ENCODE measurements around the gene OAF.

The OAF gene

GRCh38 chr11:120207512-120207911 is 3.3 kb upstream of the OAF start:
- TF ChIP-seq FOXM1 (IDR thresholded peaks at IDR 0.05; ENCODE audit: borderline replicate concordance) (no peak), BHLHE40 (IDR thresholded peaks at IDR 0.05; ENCODE audit: borderline replicate concordance) (no peak), ELF4 (IDR thresholded peaks at IDR 0.05) (no peak), ARNT (IDR thresholded peaks at IDR 0.05) (no peak), ZNF384 (IDR thresholded peaks at IDR 0.05) (no peak), L3MBTL2 (conservative IDR thresholded peaks at IDR 0.05) (no peak), FOXA1 (IDR thresholded peaks at IDR 0.05) (no peak)
- TF ChIP-seq, protein P1, sequence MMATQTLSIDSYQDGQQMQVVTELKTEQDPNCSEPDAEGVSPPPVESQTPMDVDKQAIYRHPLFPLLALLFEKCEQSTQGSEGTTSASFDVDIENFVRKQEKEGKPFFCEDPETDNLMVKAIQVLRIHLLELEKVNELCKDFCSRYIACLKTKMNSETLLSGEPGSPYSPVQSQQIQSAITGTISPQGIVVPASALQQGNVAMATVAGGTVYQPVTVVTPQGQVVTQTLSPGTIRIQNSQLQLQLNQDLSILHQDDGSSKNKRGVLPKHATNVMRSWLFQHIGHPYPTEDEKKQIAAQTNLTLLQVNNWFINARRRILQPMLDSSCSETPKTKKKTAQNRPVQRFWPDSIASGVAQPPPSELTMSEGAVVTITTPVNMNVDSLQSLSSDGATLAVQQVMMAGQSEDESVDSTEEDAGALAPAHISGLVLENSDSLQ (IDR thresholded peaks at IDR 0.05) = no peak
- no peak for DNase-seq (ENCODE audit: extremely low spot score)
- CTCF ChIA-PET = interaction anchor here (0.6 to 1.5 kb wide), 2 partner anchors 18 to 26 kb away, joined by 3 read pairs; no protein-coding TSS in a partner anchor
- POLR2A ChIA-PET = interaction anchor here (1.2 kb wide), 1 partner anchor 11 kb away, joined by 5 read pairs; no protein-coding TSS in a partner anchor

DNA sequence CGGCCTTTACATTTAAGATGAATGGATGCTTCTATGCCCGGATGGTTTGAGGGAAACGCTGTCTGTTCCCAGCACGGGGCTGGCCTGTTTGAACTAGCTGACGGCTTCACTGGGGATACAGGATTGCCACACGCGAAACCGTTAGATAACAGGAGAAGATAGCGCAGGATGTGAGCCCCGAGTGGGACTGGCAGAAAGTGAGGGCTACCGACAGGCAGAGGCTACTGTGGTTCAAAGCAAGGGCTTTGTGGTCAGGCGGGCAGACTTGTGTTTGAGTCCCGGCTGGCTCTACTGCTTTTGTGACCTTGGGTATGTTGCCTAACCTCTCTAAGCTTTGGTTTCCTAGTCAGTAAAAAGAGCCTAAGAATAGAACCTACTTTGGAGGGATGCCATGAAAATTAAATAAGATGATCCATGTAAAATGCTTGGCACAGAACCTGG is 2.8 kb upstream of the OAF start:
- DNase-seq (ENCODE audit: extremely low spot score) = no peak
- POLR2A ChIA-PET = interaction anchor here (1.2 kb wide), 1 partner anchor 11 kb away, joined by 5 read pairs; no protein-coding TSS in a partner anchor
- TF ChIP-seq NFRKB (IDR thresholded peaks at IDR 0.05) (no peak), HDGF (IDR thresholded peaks at IDR 0.05; ENCODE audit: borderline replicate concordance) (no peak), LEF1 (IDR thresholded peaks at IDR 0.05; ENCODE audit: borderline replicate concordance) (no peak), ELF4 (IDR thresholded peaks at IDR 0.05) (no peak), FOXA1 (IDR thresholded peaks at IDR 0.05) (no peak), CTBP1 (IDR thresholded peaks at IDR 0.05; ENCODE audit: borderline replicate concordance) (no peak), SUZ12 (IDR thresholded peaks at IDR 0.05) (no peak), TARDBP (IDR thresholded peaks at IDR 0.05) (no peak), SP1 (IDR thresholded peaks at IDR 0.05) (no peak), FOXM1 (IDR thresholded peaks at IDR 0.05; ENCODE audit: borderline replicate concordance) (no peak)
- TF ChIP-seq, protein P1 (IDR thresholded peaks at IDR 0.05) = no peak
- CTCF ChIA-PET = interaction anchor here (0.6 to 1.5 kb wide), 2 partner anchors 17 to 26 kb away, joined by 3 read pairs; no protein-coding TSS in a partner anchor

DNA sequence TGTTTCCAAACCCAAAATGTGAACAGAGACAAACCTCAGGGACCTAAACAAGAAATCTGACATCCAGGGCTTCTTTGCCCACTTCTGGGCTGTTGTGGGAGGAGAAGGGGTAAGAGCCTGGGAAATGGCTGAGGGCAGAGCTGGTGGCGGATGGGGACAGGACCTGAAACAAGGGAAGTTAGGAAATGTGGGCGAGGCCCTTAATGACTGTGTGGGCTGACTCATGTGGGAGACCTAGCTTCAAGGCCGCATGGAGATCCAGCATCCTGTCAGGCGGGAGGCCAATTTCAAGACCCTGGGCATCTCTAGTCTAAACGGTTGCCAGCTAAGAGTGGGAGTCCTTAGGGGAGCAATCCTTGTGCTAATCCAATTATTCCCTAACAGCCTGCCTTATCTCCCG is 2.1 kb upstream of the OAF start:
- TF ChIP-seq NFRKB (IDR thresholded peaks at IDR 0.05) = no peak
- TF ChIP-seq SUZ12 (IDR thresholded peaks at IDR 0.05) = no peak
- no peak for TF ChIP-seq L3MBTL2 (conservative IDR thresholded peaks at IDR 0.05)
- TF ChIP-seq, protein P1 (IDR thresholded peaks at IDR 0.05) = no peak
- no peak for TF ChIP-seq TARDBP (IDR thresholded peaks at IDR 0.05)
- TF ChIP-seq BHLHE40 (IDR thresholded peaks at IDR 0.05; ENCODE audit: borderline replicate concordance) = no peak
- no peak for TF ChIP-seq LEF1 (IDR thresholded peaks at IDR 0.05; ENCODE audit: borderline replicate concordance)
- no peak for TF ChIP-seq FOXM1 (IDR thresholded peaks at IDR 0.05; ENCODE audit: borderline replicate concordance)
- no peak for TF ChIP-seq ZNF384 (IDR thresholded peaks at IDR 0.05)
- no peak for TF ChIP-seq CTBP1 (IDR thresholded peaks at IDR 0.05; ENCODE audit: borderline replicate concordance)
- no peak for TF ChIP-seq FOXK2 (IDR thresholded peaks at IDR 0.05)
- no peak for TF ChIP-seq ELF4 (IDR thresholded peaks at IDR 0.05)
- no peak for TF ChIP-seq HDGF (IDR thresholded peaks at IDR 0.05; ENCODE audit: borderline replicate concordance)
- TF ChIP-seq FOXA1 (IDR thresholded peaks at IDR 0.05) = no peak
- no peak for TF ChIP-seq ARNT (IDR thresholded peaks at IDR 0.05)
- TF ChIP-seq SP1 (IDR thresholded peaks at IDR 0.05) = no peak
- ChIA-PET CTCF (interaction anchor here (0.9 to 1.5 kb wide), 2 partner anchors 20 to 27 kb away, joined by 3 read pairs; no protein-coding TSS in a partner anchor), POLR2A (interaction anchor here (1.0 to 1.2 kb wide), 2 partner anchors 12 to 21 kb away, joined by 3 to 5 read pairs; no protein-coding TSS in a partner anchor)
- no peak for DNase-seq (ENCODE audit: extremely low spot score)

GRCh38 chr11:120209746-120210625 is 846 bp upstream of the OAF start:
- CTCF ChIA-PET = no interaction called here
- no peak for DNase-seq (ENCODE audit: extremely low spot score)
- POLR2A ChIA-PET = no interaction called here

More at GRCh38 chr11:120209746-120210625, 846 bp upstream of the OAF start:
- TF ChIP-seq, protein P1 (IDR thresholded peaks at IDR 0.05) = no peak
- TF ChIP-seq BHLHE40 (IDR thresholded peaks at IDR 0.05; ENCODE audit: borderline replicate concordance) (no peak), SUZ12 (IDR thresholded peaks at IDR 0.05) (no peak), CTBP1 (IDR thresholded peaks at IDR 0.05; ENCODE audit: borderline replicate concordance) (no peak), ELF4 (IDR thresholded peaks at IDR 0.05) (no peak), ZNF384 (IDR thresholded peaks at IDR 0.05) (no peak), FOXM1 (IDR thresholded peaks at IDR 0.05; ENCODE audit: borderline replicate concordance) (no peak), ARNT (IDR thresholded peaks at IDR 0.05) (no peak), NFRKB (IDR thresholded peaks at IDR 0.05) (no peak), LEF1 (IDR thresholded peaks at IDR 0.05; ENCODE audit: borderline replicate concordance) (no peak)
